GM21825 (cell line): Measurements from ENCODE around the gene AHI1.
"Not testable (repeated sequence)": the region's sequence is repeated elsewhere in the genome, so short reads cannot be mapped to it uniquely, and the experiment has no call there.

ENCODE experiments used
- ATAC-seq: cut with Tn5 transposase; IDR thresholded peaks from one replicate; pipeline ENCODE4 v1.9.1; 2021; ENCODE audit warnings: mild to moderate bottlenecking, moderate library complexity; ENCODE audit not compliant: unreplicated experiment

AHI1 gene

DNA sequence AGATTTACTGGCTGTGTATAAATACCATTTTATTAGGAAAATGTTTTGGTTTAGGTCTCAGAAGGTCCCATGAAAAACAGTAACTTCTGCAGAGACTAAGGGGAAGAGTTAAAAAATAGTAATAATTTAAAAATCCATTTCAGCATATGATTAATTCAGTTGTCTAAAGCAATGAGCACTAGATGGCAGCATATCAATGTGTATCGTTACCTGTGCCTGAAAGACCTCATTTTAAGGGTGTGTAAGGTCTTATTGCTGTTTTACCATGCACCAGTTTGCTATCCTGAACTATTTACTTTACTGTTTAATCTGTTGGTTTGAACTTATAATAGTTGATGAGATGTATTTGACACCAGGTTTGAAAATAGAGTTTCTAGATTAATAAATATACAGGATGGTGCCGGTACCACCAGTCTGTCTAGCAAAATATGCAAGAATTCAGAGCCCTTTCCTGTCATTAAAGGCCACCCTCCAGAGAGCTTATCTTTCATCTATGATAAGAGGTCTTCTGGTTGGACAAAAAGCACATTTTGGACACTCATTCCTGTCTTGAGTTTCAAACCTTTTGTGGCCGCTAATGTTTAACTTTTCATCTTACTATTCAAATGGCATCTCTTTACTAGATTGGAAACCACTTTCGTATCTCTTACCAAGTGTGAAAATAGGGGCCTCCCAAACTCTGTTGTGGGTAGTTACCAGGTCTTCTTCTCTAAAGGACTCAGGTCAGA lies 8.9 kb upstream of the AHI1 start:
- peak; percentile 88 for ATAC-seq

DNA sequence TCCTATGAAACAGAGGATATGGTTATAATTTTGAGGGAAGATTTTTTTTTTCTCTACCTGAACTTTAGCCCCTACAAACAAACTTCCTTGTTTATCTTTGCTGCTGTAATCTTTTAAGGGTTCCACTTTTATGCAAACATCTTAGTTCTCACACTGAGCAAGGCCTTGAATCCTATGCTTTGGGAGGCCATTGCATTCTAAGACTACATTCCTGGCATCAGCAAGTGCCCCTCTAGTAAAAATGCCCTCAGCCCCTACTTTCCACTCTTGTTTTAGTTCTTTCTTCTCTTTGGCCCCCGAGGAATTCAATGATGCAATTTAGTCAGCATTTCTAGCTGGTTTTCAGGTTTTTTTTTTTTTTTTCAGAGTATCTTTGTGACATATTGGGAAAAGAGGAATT lies 8.1 kb upstream of the AHI1 start:
- ATAC-seq = no peak

DNA sequence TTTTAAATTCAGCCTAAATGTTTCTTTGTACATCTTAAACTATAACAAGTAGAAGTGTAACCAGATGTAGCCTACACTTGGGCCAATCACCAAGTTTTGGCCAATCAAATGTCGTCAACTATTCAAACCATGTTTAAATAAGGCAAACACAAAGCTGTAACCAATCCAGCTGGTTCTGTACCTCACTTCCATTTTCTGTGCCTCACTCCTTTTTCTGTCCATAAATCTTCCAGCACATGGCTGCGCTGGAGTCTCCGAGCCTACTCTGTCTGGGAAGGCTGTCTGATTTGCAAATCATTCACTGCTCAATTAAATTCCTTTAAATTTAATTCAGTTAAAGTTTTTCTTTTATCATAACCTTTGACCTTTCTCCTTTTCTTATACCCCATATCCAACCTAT lies 7.7 kb upstream of the AHI1 start:
- ATAC-seq = no peak

DNA sequence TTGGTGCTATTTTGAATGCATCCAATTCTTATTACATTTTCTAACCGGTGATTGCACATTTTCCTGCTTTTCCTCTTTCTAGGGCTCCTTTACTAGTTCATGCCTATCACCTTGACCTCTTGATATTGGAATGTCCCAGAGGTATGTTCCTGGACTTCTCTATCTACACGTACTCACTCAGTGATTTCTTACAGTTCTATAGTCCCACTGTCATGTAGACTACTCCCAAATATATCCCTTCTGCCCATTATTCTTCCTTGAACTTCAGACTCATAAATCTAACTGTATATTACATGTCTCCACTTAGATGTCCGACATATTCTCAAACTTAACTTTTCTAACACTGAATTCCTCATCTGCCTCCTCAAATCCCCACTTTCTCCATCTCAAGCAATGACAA lies 7.2 kb upstream of the AHI1 start:
- no peak for ATAC-seq

DNA sequence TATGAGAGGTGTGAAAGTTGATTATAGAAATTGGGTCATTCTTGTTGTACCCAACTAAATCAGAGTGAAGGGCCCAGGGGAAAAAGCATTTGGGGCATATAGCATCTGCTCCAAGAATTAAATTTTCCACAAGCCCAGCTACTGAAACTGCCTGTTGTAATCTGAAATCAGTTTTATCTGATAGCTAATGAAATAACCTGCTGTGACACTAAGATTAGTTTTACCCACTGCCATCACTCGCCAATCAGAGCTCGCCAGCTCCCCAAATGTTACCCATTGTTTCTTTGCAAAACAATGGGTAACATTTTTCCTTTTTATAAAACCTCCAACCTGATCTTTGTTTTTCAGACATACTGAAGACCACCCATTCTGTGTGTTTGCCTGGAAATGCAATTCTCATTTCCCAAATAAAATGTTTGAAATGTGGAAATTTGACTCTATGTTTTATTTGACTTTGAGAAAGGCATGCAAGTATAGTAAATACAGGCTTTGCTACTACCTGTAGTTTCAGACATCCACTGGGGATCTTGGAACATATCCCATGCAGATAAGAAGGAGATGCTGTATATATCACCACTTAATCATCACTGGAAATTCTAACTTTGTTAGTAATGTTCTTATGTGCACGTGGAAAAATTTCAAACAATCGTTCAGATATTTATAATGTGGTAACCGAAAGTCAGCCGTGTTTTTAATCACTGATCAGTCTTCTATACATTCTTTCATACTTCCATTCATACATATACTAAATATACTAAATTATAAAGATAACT lies 6.3 kb upstream of the AHI1 start:
- no peak for ATAC-seq

DNA sequence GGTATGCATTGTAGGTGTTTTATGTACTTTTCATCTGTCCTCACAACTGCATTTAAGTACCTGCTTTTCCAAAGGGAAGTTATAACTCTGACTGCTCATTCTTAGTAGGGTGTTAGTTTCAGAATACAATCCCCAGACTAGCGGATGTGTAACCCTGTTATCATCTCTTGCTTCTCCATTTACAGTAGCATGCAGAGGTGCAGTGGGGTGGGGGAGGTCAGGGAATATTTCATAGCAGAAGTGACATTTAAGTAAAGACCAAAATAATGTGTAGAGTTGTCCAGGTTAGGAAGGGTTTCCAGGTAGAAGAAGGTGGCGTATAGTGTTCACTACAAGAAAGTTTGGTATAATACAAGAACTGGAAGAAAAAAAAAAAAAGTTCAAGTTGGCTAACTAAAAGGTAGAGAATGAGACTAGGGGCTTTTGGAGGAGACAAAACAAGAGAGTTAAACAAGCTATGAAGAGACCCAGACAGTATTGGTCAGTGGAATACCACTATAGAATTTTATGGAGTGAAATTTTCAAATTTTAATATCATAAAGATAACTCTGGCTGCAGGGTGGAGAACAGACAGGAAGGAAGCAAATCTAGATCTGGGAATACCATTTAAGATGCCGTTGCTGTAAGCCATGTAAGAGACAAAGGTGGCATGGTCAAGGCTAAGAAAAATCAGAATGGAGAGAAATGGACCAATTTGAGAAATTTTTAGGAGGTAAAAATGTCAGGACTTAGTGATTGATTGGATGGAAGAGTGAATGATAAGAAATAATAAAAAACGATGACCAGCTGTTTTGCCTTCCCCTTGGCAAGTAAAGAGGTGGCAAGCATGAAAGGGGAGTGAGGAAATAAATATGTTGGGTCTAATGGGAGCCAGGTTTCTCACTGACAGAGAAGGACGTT lies 2.2 kb upstream of the AHI1 start:
- no peak for ATAC-seq

DNA sequence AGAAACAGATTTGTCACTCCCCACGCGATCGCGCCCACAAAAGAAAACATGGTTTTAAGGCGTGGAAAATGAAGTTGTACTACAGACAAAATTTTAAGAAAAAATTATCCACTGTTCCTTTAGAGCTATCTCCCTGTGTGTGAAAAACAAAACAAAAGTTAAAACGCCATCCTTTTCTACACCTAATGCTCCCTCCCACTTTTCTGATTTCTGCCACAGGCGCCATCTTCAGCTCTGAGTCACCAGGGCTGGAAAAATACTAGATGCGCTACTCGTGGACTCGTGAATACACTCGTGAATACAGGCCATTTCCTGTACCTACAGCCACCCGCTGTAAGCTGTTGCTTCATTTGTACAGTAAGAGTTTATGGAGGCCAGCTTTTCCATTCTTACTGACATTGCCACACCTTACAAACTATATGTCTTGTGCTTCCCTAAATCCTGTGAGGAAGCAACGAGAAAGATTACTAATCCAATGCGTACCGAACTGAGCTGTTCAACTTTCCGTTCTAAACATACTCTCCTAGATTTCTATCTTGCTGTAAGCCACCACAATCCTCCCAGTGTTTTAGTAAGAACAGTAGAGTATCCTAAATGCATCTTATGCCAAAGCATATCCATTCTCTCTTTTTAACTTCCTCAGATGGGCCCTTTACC lies 773 bp upstream of the AHI1 start:
- ATAC-seq = peak; percentile 40

DNA sequence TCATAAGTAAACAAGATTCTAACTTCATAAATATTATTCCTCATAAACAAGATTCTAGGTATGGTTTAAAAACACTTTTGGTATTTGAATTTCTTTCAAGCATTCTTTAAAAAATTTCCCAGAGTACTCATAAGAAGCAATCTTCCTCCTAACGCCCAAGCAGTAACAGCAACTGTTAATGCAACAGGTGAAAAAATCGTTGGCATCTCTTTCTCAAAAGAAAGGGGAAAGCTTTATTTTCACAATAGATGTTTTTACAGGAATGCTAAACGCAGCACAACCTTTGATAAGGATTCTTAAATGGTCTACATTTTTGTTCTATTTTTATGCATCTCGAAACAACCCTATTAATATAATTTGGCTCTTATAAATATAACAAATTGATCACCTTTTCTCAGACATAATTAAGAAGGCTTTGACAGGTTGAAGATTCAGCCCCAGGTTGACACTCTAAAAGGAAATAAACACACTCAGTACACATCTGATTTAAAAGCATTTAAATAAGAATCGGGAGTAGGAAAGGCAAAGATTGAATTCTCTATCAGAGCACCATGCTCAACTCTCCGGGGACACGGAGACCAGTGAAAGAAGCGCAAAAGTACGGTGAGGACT lies 634 bp downstream of the AHI1 start:
- no peak for ATAC-seq

DNA sequence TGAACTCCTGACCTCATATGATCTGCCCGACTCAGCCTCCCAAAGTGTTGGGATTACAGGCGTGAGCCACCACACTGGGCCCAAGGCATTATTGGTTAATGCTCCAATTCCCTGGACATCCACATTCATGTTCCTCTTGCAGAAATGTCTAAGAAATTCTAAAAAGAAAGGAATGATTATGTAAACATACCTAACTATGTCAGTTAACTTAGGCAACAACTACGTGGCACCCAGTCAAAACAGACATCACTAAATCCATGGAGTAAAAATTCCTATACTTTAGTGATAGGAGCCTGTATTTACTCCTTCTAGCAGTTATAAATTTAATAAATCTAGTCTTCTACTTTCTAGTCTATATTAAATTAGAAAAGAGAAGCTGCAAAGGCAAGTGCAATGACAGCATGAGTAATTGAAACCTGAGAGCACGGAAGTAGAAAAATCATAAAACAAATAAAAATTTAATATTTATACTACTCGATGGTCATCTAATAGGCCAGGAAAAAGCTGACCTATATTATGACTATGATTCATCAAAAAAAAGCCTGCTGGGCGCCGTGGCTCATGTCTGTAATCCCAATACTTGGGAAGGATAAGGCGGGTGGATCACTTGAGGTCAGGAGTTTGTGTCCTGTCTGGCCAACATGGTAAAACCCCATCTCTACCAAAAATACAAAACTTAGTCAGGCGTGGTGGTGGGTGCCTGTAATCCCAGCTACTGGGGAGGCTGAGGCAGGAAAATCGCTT lies 4.2 kb downstream of the AHI1 start:
- ATAC-seq = no peak

DNA sequence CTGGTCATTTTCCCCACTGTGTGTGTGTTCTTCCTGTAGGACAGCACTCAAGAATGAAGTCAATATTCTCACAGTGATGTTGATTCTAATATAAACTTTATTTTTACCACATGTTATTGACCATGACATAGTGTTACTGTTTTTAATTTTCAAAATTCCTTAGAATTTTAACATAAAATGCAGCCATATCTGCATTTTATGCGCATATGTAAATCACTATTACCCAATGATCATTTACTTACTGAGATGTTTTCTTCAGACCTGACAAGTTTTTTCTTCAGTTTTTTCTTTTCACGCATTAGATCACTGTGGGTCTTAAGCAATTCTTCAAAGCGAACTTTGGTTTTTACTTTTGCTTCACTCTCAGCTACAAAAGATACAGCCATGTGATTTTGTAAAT lies 7.2 kb downstream of the AHI1 start:
- ATAC-seq = no peak

DNA sequence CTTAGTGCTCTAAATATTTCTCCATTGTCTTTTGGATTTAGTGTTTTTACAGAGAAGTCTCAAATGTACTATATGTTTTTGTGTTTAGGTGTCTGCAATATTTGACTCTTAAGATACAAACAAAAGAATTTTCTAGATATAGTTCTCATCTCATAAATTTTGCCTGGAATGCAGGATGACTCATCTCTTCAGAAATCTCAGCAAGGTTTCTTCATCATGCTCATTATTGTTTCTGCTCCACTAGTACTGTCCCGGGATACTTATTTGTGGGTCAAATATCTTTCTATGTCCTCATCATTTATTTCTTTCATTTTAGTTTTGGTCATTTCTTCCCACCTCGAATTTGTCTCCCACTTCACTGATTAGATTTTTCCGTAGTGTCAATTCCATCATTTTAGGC lies 9.5 kb downstream of the AHI1 start:
- ATAC-seq = no peak

DNA sequence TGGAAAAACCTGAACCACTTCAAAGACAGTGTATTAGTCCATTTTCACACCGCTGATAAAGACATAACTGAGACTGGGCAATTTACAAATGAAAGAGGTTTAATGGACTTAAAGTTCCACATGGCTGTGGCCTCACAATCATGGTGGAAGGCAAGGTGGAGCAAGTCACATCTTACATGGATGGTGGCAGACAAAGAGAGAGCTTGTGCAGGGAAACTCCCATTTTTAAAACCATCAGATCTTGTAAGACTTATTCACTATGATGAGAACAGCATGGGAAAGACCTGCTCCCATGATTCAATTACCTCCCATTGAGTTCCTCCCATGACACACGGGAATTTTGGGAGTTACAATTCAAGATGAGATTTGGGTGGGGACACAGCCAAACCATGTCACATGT lies 13.6 kb downstream of the AHI1 start:
- not testable (repeated sequence) for ATAC-seq

DNA sequence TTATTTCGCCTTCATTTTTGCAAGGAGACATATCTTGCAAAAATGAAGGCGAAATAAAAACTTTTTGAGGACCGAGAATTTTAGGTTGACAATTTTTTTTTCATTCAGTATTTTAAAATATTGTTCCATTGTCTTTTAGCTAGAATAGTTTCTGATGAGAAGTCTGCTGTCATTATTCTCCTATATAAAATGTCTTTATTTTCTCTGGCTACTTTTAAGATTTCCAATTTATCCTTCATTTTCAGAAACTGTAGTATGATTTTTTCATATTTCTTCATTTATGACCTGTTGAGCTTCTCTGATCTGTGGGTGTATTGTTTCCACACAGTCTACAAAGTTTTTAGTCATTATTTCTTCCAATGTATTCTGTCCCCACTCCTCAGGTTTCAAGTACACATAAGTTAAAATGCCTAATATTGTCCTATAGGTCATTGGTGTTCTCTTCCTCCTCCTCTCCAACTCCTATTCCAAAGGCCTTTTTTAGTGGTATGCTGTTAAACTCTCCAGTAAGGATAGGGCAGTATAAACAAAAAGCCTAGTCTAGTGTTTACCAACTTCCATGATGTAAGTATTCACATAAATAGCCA lies 15.7 kb downstream of the AHI1 start:
- no peak for ATAC-seq

DNA sequence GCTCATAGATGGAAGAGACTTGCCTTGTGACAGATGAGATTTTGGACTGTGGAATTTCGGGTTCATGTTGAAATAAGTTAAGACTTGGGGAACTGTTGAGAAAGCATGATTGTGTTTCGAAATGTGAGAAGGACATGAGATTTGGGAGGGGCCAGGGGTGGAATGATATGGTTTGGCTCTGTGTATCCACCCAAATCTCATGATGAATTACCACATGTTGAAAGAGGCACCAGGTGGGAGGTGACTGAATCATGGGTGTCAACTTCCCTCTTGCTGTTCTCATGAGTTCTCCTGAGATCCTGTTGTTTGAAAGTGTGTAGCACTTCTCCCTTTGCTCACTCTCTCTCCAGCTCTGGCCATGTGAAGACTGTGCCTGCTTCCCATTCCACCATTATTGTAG lies 17.9 kb downstream of the AHI1 start:
- ATAC-seq = no peak

DNA sequence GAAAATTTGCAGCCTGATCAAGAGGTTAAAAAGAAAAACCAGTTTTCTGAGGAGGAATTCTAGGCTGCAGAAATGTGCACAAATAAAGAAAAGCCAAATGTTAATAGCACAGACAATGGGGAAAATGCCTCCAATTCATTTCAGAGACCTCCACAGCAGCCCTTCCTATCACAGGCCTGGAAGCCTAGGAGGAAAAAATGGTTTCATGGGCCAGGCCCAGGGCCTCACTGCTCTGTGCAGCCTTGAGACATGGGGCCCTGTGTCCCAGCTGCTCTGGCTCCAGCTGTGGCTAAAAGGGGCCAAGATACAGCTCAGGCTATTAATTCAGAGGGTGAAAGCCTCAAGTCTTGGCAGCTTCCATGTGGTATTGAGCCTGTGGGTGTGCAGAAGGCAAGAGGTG lies 18.9 kb downstream of the AHI1 start:
- no peak for ATAC-seq

DNA sequence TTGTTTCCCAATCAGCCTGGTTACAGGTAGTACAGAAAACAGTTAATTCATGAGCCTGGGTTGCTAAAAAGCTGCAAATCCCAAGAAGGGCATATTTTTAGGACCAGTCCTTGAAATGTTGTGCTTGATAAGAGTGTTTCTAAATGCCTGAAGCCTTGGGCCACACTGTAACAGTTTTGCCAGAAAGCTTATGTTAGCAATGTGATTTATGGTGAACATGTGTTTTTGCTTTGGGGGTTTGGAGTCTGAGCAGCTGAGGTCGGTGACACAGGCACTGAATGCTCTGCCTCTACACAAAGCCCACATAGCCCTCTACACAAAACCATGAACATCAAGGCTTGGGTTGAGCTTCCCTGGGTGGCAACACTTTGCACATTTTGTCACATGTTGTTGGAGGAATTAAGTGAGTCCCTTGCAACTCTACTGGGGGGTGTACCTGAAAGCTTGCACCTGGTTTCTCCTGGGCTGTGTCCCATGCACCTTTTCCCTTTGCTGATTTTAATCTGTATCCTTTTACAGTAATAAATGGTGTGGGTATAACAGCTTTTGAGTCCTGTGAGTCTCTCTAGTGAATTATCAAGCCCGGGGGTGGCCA lies 22.2 kb downstream of the AHI1 start:
- no peak for ATAC-seq

DNA sequence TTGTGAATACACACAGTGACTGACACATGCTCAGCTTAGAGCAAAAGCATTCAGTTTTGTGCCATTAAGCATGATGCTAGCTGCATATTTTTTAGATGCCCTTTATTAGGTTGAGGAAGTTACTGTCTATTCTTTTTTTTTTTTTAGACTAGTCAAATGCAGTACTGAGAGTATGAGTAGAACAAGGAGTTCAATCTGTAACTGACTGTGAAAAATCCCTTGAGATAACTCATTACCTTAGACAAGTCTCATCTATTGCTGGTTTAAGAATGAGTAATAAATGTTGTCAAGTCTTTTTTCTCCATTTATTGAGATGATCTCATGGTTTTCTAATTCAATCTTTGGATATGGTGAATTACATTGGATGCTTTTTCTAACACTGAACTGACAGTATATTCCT lies 23.2 kb downstream of the AHI1 start:
- no peak for ATAC-seq

DNA sequence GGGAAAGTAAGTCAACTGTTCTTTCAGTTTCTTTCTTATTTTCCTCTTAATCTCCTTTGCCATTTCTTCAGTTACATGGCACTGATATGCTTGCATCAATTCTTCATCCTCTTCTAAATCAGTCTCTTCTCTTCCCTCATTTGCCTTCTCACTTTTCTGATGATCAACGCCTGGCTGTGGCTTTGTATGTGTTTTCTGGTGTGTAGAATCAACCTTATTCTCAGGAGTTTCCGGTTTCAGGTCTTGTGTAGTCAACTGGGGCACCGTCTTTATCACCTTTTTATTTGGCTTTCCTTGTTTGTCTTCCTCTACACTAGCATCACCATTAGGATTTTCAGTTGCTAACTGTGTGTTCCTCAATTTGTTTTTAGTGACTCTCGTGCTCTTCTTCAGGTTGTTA lies 31.6 kb downstream of the AHI1 start:
- ATAC-seq = no peak

DNA sequence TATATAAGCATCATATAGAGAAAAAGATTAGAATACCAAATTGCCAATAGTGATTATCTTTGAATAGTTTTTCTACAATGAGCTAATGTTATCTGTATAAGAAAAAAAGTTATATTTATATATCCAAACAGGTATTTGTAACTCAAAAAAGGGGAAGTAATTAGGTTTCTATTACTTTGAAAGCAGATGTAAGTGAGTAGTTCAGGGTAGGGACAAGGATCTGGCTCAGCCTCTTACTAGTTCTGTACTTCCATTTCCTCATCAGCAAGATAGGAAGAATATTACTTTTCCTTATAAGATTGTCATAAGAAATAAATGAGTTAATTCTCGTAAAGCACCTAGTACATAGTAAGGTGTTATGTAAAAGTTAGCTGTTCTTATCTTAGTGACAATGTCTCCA lies 32.2 kb downstream of the AHI1 start:
- peak; percentile 81 for ATAC-seq
